K562 (cell line): ENCODE measurements around the gene PNPLA2. TPM values are rescaled to one million over a fixed set of nuclear protein-coding genes. Genes with fewer than 3 reads are reported as not detected.

Experiments used
- ATAC-seq: fragments of 200-7000 bp; cut with Tn5 transposase; 3 replicates; pipeline ENCODE4 v1.9.1; 2020; ENCODE audit warnings: moderate library complexity
- BruUV-seq: library from RNA; stranded (reverse); fragments of 400-500 nt; replicated peaks from 2 replicates; lab custom pipeline; 2021; lab: Mats Ljungman, UMichigan
- CTCF ChIA-PET: fragments of 300-600 bp; formaldehyde crosslinking; extraction: SDS; loops from one replicate; lab custom pipeline; 2021; ENCODE audit warnings: low intra/inter-chr PET ratio; lab: Yijun Ruan, JAX
- POLR2A ChIA-PET: fragments of 300-600, 350-650 bp; sonication (Branson Sonifier 250); formaldehyde crosslinking; extraction: SDS; loops from one replicate; lab custom pipeline; 2021; ENCODE audit warnings: antibody characterized with exemption, inconsistent platforms; lab: Yijun Ruan, JAX
- DNase-seq, 4 experiments: peaks; one replicate each; pipeline versions ENCODE4 v3.0.0 to v3.0.0-alpha.2; 2011 to 2018; ENCODE audit warnings: low spot score in 3 of 4, mixed read lengths in 3 of 4; ENCODE audit errors: extremely low read depth in 1 of 4
- FAIRE-seq: peaks from 2 replicates; lab custom pipeline; 2011; peaks lifted over from hg19 to GRCh38; lab: Jason Lieb, UNC
- H2AFZ ChIP-seq: 2 replicates; pipeline ENCODE4 v1.6.0; 2011; ENCODE audit warnings: low read depth, low read length, control low read depth, inconsistent platforms
- H3K27ac ChIP-seq: fragments of 200-600 bp; 3 replicates; pipeline ENCODE4 v1.8.0; 2011; ENCODE audit warnings: low read depth, mild to moderate bottlenecking, control low read depth, inconsistent platforms, low read length, moderate library complexity, mixed read lengths; ENCODE audit errors: extremely low read depth
- H3K27me3 ChIP-seq, 2 experiments: fragments of 300-600 bp in 1 of 2; 2 replicates in 1 of 2; 3 replicates in 1 of 2; pipeline versions ENCODE4 v1.6.0 to v1.8.0; 2011; ENCODE audit warnings: inconsistent platforms in 2 of 2, low read length in 2 of 2, mild to moderate bottlenecking in 1 of 2, mixed read lengths in 1 of 2, moderate library complexity in 1 of 2; ENCODE audit not compliant: control insufficient read depth in 2 of 2, insufficient read depth in 2 of 2
- H3K36me3 ChIP-seq: fragments of 300-600 bp; 3 replicates; pipeline ENCODE4 v1.8.0; 2011; ENCODE audit warnings: mild to moderate bottlenecking, low read length, inconsistent platforms; ENCODE audit not compliant: control insufficient read depth, insufficient read depth
- H3K4me1 ChIP-seq, 2 experiments: fragments of 200-600 bp in 1 of 2; replicated peaks in 1 of 2; 2 replicates in 1 of 2; 3 replicates in 1 of 2; pipeline versions ENCODE4 v1.5.1 to v1.8.0; 2011; ENCODE audit warnings: inconsistent platforms in 2 of 2, low read length in 2 of 2, mild to moderate bottlenecking in 1 of 2, mixed read lengths in 1 of 2, moderate library complexity in 1 of 2; ENCODE audit not compliant: control insufficient read depth in 2 of 2, insufficient read depth in 2 of 2
- H3K4me2 ChIP-seq: 2 replicates; pipeline ENCODE4 v1.6.1; 2011; ENCODE audit warnings: low read length, control low read depth, inconsistent platforms, mixed read lengths; ENCODE audit not compliant: insufficient read depth
- H3K4me3 ChIP-seq: fragments of 200-600 bp; sonication (generic), shearing (Covaris generic); 2 replicates; pipeline ENCODE4 v1.5.1; 2016; ENCODE audit warnings: control low read depth, inconsistent platforms
- H3K79me2 ChIP-seq: fragments of 200-600 bp; 3 replicates; pipeline ENCODE4 v1.8.0; 2011; ENCODE audit warnings: low read length, inconsistent platforms; ENCODE audit not compliant: control insufficient read depth, insufficient read depth
- H3K9ac ChIP-seq, 2 experiments: 2 replicates each; pipeline versions ENCODE4 v1.6.0 to v1.6.1; 2011; ENCODE audit warnings: low read depth in 2 of 2, low read length in 2 of 2, control low read depth in 1 of 2, inconsistent platforms in 1 of 2, mild to moderate bottlenecking in 1 of 2, mixed read lengths in 1 of 2; ENCODE audit not compliant: insufficient read depth in 1 of 2
- H3K9me1 ChIP-seq: one replicate; pipeline ENCODE4 v1.6.0; 2011; ENCODE audit warnings: inconsistent platforms, mild to moderate bottlenecking, low read length, moderate library complexity; ENCODE audit not compliant: control insufficient read depth, insufficient read depth
- H3K9me3 ChIP-seq: replicated peaks from 2 replicates; pipeline ENCODE4 v1.5.1; 2011; ENCODE audit warnings: low read depth, low read length, inconsistent platforms; ENCODE audit not compliant: control insufficient read depth, insufficient read depth
- H4K20me1 ChIP-seq: replicated peaks from 2 replicates; pipeline ENCODE4 v1.6.1; 2011; ENCODE audit warnings: low read length, inconsistent platforms, mixed read lengths; ENCODE audit not compliant: control insufficient read depth, insufficient read depth
- ATF7 ChIP-seq: fragments of 450-650 bp; IDR thresholded peaks from 2 replicates; pipeline ENCODE4 v1.7.1; 2014; ENCODE audit warnings: mild to moderate bottlenecking, moderate library complexity
- CHD1 ChIP-seq: fragments of 200-600 bp; sonication (generic); IDR thresholded peaks from one replicate; pipeline ENCODE4 v1.6.1; 2012; ENCODE audit warnings: mild to moderate bottlenecking, moderate library complexity, low read length, inconsistent platforms
- CHD4 ChIP-seq: fragments of 200-600 bp; sonication (generic); IDR thresholded peaks from 3 replicates; pipeline ENCODE4 v1.6.1; 2012; ENCODE audit warnings: low read depth, mild to moderate bottlenecking, mixed read lengths, low read length, inconsistent platforms; ENCODE audit not compliant: insufficient read depth, insufficient replicate concordance, poor library complexity, severe bottlenecking
- CREBBP ChIP-seq: IDR thresholded peaks from one replicate; pipeline ENCODE4 v1.6.1; 2012; ENCODE audit warnings: low read depth, mild to moderate bottlenecking, control low read depth, inconsistent platforms, low read length
- EHMT2 ChIP-seq: fragments of 450-650 bp; IDR thresholded peaks from 2 replicates; pipeline ENCODE4 v1.6.1; 2018; ENCODE audit warnings: antibody characterized with exemption
- ERF ChIP-seq: fragments of 450-650 bp; formaldehyde crosslinking; IDR thresholded peaks from 2 replicates; pipeline ENCODE4 v1.4.0; 2020; ENCODE audit warnings: mild to moderate bottlenecking, mixed read lengths
- FOXJ3 ChIP-seq: sonication (generic); formaldehyde crosslinking; IDR thresholded peaks from 2 replicates; pipeline ENCODE4 v1.4.0; 2020; ENCODE audit warnings: mild to moderate bottlenecking, missing genetic modification reagents
- ILK ChIP-seq: fragments of 450-650 bp; IDR thresholded peaks from 2 replicates; pipeline ENCODE4 v1.6.1; 2016; ENCODE audit warnings: missing genetic modification characterization, low read depth, mild to moderate bottlenecking, missing compliant biosample characterization, moderate library complexity, borderline replicate concordance
- KLF1 ChIP-seq: fragments of 450-650 bp; IDR thresholded peaks from 2 replicates; pipeline ENCODE4 v1.6.1; 2016; ENCODE audit warnings: missing genetic modification characterization, missing compliant biosample characterization
- POLR2AphosphoS2 ChIP-seq: IDR thresholded peaks from 2 replicates; pipeline ENCODE4 v1.6.1; 2012; ENCODE audit warnings: low read length, improper control_type of control experiment
- POLR3A ChIP-seq: IDR thresholded peaks from 2 replicates; pipeline ENCODE4 v1.6.1; 2011; ENCODE audit warnings: borderline replicate concordance, mild to moderate bottlenecking, moderate library complexity; ENCODE audit not compliant: insufficient read length, insufficient read depth; ENCODE audit errors: extremely low read depth
- SIRT6 ChIP-seq: IDR thresholded peaks from one replicate; pipeline ENCODE4 v1.6.1; 2012; ENCODE audit warnings: low read depth, mild to moderate bottlenecking, control low read depth, inconsistent platforms, low read length, moderate library complexity
- YBX1 ChIP-seq: fragments of 450-650 bp; IDR thresholded peaks from 2 replicates; pipeline ENCODE4 v1.7.1; 2016; ENCODE audit warnings: mild to moderate bottlenecking
- ZFPM2 ChIP-seq: fragments of 250-450 bp; sonication (Bioruptor Pico); IDR thresholded peaks from 2 replicates; pipeline ENCODE4 v1.5.1; 2022; ENCODE audit warnings: mild to moderate bottlenecking
- WGBS: fragments of 100-300 bp; shearing (Covaris generic); methylation state at CpG from one replicate; pipeline ENCODE4 v1.1.6; 2016; ENCODE audit warnings: low coverage, mixed read lengths; ENCODE audit not compliant: insufficient coverage; ENCODE audit errors: missing lambda C conversion rate; 5-methylcytosine and 5-hydroxymethylcytosine counted together
- in situ Hi-C: fragments of 300-500 bp; cut with MboI; formaldehyde crosslinking; loops from 4 replicates; pipeline ENCODE4 v1.15.0; 2018; ENCODE audit warnings: inconsistent platforms, mixed read lengths
- intact Hi-C: fragments of 100-400 bp; cut with micrococcal nuclease; formaldehyde crosslinking; loops from 2 replicates; pipeline ENCODE4 v1.14.2; 2022
- polyA plus RNA-seq, 8 experiments: library from polyadenylated mRNA; depleted of rRNA in 4 of 8; stranded (reverse) in 5 of 8; unstranded in 3 of 8; fragments of >200 nt; fragmentation: Nextera tagmentation in 2 of 8; fragmentation: Illumina TruSeq in 1 of 8; extraction: Ambion mirVana in 2 of 8; extraction: Trizol in 1 of 8; gene quantifications; 2 replicates each; pipeline versions ENCODE4 v1.2.1 to v1.2.3, GENCODE V29; 2011 to 2014; ENCODE audit warnings: inconsistent platforms in 1 of 8, missing spikeins in 1 of 8
- total RNA-seq, 7 experiments: library from RNA; depleted of rRNA in 6 of 7; stranded (reverse); fragments of >200 nt in 6 of 7; fragmentation: Illumina TruSeq in 2 of 7; extraction: Trizol in 2 of 7; gene quantifications; 2 replicates each; pipeline versions ENCODE4 v1.2.1 to v1.2.3, GENCODE V29; 2011 to 2021; ENCODE audit warnings: low replicate concordance in 1 of 7
- TF ChIP-seq, protein P1 (sequence below), 2 experiments: fragments of 450-650 bp in 1 of 2; sonication (generic) in 1 of 2; formaldehyde crosslinking in 1 of 2; IDR thresholded peaks in 1 of 2; conservative IDR thresholded peaks in 1 of 2; 2 replicates each; pipeline versions ENCODE4 v1.6.1 to v1.8.1; 2016 to 2023; ENCODE audit warnings: mild to moderate bottlenecking in 2 of 2, moderate library complexity in 2 of 2, inconsistent platforms in 1 of 2, missing genetic modification reagents in 1 of 2
- TF ChIP-seq, protein P2 (sequence below): fragments of 450-650 bp; conservative IDR thresholded peaks from 2 replicates; pipeline ENCODE4 v1.6.1; 2016; ENCODE audit warnings: missing genetic modification characterization, low read depth, mild to moderate bottlenecking, control low read depth, missing compliant biosample characterization
- TF ChIP-seq, protein P3 (sequence below), 2 experiments: fragments of 250-450 bp in 1 of 2; fragments of 450-650 bp in 1 of 2; sonication (Bioruptor Pico) in 1 of 2; IDR thresholded peaks; 2 replicates each; pipeline versions ENCODE4 v1.6.1 to v1.8.0; 2016 to 2021; ENCODE audit warnings: mild to moderate bottlenecking in 2 of 2, moderate library complexity in 2 of 2, missing compliant biosample characterization in 1 of 2, missing genetic modification characterization in 1 of 2
- TF ChIP-seq, protein P4 (sequence below): fragments of 200-800 bp; sonication (Bioruptor generic); IDR thresholded peaks from 2 replicates; pipeline ENCODE4 v1.6.1; 2017; ENCODE audit warnings: missing genetic modification characterization, missing compliant biosample characterization

The PNPLA2 gene
- total and polyA plus RNA-seq, 9 of the 15 experiments (the other 6 are each of a cell fraction or from before 2014, with no cell fraction given): 0.39 to 87.1 (median 8.4) TPM

DNA sequence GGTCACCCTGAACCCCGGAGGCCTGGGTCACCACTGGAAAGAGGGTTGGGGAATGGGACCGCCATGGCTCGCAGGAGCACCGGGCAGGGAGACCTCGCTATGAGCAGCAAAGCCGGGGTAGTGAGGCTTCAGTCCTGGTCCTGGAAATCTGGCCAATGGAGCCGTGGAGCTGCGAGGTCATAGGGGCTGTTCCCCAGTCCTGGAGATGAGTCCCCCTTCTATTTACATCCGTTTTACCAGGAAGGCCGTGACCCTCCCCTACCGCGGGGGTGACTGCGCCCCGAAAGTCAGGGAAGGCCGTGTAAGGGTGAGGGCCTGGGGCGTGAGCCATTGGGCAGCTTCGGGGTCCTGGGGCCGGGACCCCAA lies 14.1 kb upstream of the PNPLA2 start:
- H3K36me3 ChIP-seq: peaks cover 35% of the 10 kb centered on the region; the same call in 1 of the 3 replicates
- peak overlapping the region; percentile 85 for H3K4me2 ChIP-seq
- ChIA-PET CTCF (no interaction called here), POLR2A (interaction anchor here (1.0 to 1.9 kb wide), 3 partner anchors 10 to 18 kb away, joined by 3 to 4 read pairs (median 4); no protein-coding TSS in a partner anchor)
- H3K27ac ChIP-seq: peak overlapping the region; percentile 94
- H3K9me1 ChIP-seq: no peaks in the 10 kb centered on the region
- peak overlapping the region; percentile 57; the same call in 1 of the 2 replicates for H2AFZ ChIP-seq
- intact Hi-C loops: loop anchor here (2.0 kb wide), 1 partner anchor 28 kb away; the partner anchor contains the start of gene CD151
- DNase-seq: no peak
- in situ Hi-C loops: no loop called here
- ATAC-seq: no peak
- no peak for FAIRE-seq
- BruUV-seq: no TSS peak
- no peaks in the 10 kb centered on the region for H3K9me3 ChIP-seq
- 12% methylated on average over 15 of the region's 18 CpGs for WGBS
- H3K9ac ChIP-seq: peak overlapping the region; percentile 52 to 97
- no peaks in the 10 kb centered on the region for H4K20me1 ChIP-seq
- peak overlapping the region; percentile 65 for H3K4me3 ChIP-seq
- peaks cover 38% of the 10 kb centered on the region for H3K79me2 ChIP-seq
- H3K4me1 ChIP-seq: peaks cover 10 to 84% of the 10 kb centered on the region in 2 experiments; a peak in 4 of 5 replicates
- no peaks in the 10 kb centered on the region for H3K27me3 ChIP-seq
- TF ChIP-seq FOXJ3 (CRISPR knock-in tag): no peak
- TF ChIP-seq POLR2AphosphoS2: 0 out of 2 replicates have a peak, but pooled peaks have one; percentile 1
- TF ChIP-seq, protein P1, sequence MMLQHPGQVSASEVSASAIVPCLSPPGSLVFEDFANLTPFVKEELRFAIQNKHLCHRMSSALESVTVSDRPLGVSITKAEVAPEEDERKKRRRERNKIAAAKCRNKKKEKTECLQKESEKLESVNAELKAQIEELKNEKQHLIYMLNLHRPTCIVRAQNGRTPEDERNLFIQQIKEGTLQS (IDR thresholded peaks at IDR 0.05): no peak
- TF ChIP-seq, protein P1 (CRISPR knock-in tag; conservative IDR thresholded peaks at IDR 0.05): no peak
- no peak for TF ChIP-seq CHD4
- TF ChIP-seq, protein P2, sequence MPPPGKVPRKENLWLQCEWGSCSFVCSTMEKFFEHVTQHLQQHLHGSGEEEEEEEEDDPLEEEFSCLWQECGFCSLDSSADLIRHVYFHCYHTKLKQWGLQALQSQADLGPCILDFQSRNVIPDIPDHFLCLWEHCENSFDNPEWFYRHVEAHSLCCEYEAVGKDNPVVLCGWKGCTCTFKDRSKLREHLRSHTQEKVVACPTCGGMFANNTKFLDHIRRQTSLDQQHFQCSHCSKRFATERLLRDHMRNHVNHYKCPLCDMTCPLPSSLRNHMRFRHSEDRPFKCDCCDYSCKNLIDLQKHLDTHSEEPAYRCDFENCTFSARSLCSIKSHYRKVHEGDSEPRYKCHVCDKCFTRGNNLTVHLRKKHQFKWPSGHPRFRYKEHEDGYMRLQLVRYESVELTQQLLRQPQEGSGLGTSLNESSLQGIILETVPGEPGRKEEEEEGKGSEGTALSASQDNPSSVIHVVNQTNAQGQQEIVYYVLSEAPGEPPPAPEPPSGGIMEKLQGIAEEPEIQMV: no peak
- no peak for TF ChIP-seq ZFPM2
- TF ChIP-seq SIRT6: no peak
- TF ChIP-seq CREBBP: no peak
- TF ChIP-seq ATF7: no peak
- no peak for TF ChIP-seq ILK (tag)
- no peak for TF ChIP-seq CHD1
- TF ChIP-seq, protein P3, sequence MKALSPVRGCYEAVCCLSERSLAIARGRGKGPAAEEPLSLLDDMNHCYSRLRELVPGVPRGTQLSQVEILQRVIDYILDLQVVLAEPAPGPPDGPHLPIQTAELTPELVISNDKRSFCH (CRISPR knock-in tag; IDR thresholded peaks at IDR 0.05): no peak
- TF ChIP-seq, protein P3 (tag; IDR thresholded peaks at IDR 0.05): no peak
- TF ChIP-seq EHMT2: no peak
- peak; percentile 16; the same call in 1 of the 2 replicates for TF ChIP-seq ERF
- no peak for TF ChIP-seq KLF1 (tag)
- no peak for TF ChIP-seq YBX1
- no peak for TF ChIP-seq POLR3A
- TF ChIP-seq, protein P4, sequence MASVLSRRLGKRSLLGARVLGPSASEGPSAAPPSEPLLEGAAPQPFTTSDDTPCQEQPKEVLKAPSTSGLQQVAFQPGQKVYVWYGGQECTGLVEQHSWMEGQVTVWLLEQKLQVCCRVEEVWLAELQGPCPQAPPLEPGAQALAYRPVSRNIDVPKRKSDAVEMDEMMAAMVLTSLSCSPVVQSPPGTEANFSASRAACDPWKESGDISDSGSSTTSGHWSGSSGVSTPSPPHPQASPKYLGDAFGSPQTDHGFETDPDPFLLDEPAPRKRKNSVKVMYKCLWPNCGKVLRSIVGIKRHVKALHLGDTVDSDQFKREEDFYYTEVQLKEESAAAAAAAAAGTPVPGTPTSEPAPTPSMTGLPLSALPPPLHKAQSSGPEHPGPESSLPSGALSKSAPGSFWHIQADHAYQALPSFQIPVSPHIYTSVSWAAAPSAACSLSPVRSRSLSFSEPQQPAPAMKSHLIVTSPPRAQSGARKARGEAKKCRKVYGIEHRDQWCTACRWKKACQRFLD (CRISPR knock-in tag): no peak
